ENCODE measurements around the gene CAPN5.

- no peak for TF ChIP-seq POLR2AphosphoS5 (IDR thresholded peaks at IDR 0.05; ENCODE audit: low read depth)
- TF ChIP-seq, protein P1, sequence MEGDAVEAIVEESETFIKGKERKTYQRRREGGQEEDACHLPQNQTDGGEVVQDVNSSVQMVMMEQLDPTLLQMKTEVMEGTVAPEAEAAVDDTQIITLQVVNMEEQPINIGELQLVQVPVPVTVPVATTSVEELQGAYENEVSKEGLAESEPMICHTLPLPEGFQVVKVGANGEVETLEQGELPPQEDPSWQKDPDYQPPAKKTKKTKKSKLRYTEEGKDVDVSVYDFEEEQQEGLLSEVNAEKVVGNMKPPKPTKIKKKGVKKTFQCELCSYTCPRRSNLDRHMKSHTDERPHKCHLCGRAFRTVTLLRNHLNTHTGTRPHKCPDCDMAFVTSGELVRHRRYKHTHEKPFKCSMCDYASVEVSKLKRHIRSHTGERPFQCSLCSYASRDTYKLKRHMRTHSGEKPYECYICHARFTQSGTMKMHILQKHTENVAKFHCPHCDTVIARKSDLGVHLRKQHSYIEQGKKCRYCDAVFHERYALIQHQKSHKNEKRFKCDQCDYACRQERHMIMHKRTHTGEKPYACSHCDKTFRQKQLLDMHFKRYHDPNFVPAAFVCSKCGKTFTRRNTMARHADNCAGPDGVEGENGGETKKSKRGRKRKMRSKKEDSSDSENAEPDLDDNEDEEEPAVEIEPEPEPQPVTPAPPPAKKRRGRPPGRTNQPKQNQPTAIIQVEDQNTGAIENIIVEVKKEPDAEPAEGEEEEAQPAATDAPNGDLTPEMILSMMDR (conservative IDR thresholded peaks at IDR 0.05; ENCODE audit: low read depth in 2 of 2): no peak
Measured at GRCh38 chr11:77158041-77158695, 91.4 kb downstream of the CAPN5 start.

Data from GM23338 (cell line).